SHP77 treated with DMSO at 0.1 percent for 48 hours (cell line): ENCODE results near the gene FAM184B.

ENCODE experiments used
- DNase-seq: peaks from one replicate; lab custom pipeline; 2025; lab: John Stamatoyannopoulos, UW

The FAM184B gene

DNA sequence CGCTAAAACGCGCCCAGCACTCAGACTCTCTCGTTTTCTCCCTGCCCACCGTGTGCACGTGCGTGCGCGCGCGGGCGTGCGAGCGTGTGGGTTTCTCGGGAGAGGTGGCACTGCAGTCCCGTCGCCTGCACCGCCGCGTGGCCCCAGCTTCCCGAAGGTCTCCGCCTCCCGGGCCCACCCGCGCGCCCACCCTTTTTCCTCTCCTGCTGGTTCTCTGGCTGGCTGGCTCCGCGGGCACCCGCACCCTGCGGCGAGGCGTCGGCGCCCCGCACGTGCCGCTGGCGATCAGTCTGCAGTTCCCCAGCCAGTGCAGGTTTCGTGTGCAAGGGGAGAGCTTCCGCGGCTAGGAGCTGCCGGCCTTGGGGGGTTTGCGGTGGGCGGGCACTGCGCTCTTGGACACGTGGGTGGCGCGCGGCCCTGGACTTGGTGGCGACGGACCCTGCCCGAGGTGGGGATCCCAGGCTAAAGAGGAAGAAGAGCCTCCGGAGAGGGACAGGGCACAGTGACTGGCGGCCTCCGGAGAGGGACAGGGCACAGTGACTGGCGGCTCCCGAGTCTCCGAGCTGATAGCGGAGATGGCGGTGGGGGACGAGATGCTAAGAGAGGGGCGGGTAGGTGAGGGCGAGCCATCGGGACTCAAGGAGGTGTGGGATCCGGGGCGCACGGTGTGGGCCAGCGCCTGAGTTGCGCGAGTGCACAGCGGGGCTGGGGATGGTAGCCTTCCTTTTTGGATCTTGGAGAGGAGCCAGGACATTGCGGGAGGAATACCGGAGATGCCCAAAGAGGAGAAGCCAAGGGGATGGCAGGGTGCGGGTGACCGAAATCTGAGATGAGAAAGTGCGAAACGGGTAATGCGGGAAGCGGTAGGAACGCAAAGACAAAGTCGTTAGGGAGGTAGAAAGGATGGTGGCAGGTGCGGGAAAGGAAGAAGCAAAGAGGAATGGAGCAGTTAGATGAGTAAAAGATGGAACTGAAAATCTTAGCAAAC lies at the start of gene FAM184B:
Gene FAM184B, minus strand, starts transcription at position 322 of the 988 bp plus-strand sequence. CDS start 322 bp downstream, outside the sequence.
- DNase-seq = no peak

DNA sequence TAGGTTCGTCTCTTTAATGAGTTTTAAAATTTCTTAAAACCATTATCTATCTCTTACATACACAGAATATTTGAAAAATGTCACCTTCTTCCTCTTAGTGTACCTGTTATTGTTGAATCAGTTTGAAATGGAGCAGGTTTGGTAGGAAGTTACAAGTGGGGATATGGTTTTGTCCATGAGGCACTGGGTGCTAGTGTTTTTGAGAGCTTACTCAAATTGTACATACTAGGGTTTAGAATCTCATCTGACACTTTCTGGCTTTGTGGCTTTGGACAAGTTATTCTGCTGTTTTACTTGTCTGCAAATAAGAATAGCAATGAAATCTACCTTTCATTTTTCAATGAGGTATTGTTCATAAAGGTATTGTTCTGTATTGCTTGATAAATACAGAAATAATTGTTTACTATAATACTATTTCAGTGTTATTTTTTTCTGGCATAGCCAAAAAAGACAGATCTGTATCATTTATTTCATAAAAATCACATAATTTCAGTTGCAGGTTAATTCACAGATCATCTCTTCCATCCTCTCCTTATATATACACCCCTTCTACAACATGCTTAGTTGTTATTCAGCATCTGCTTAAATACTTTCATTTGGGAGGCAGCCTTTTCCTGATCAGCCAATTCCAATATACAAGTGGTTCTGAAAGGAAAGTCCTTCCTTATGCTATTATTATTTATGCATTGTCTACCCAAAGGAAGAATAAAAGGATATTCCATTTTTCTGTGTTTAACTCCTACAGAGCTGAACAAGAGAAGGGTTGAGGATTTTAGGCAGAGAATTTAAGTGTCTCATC lies 42.6 kb upstream of the FAM184B start:
- no peak for DNase-seq

DNA sequence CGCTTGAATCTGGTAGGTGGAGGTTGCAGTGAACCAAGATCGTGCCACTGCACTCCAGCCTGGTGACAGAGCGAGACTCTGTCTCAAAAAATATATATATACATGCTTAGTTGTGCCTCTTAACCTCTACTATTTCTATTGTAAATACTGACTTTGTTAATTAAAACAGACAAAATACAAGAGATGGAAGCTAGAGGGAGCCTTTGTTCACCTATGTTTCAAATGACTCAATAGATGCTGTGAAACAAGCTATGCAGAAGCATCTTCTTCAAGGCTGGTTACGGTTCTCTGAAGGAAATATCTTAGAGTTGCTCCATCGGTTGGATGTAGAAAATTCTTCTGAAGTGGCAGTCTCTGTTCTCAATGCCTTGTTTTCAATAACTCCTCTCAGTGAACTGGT lies 35.6 kb upstream of the FAM184B start:
- peak; percentile 12 for DNase-seq

DNA sequence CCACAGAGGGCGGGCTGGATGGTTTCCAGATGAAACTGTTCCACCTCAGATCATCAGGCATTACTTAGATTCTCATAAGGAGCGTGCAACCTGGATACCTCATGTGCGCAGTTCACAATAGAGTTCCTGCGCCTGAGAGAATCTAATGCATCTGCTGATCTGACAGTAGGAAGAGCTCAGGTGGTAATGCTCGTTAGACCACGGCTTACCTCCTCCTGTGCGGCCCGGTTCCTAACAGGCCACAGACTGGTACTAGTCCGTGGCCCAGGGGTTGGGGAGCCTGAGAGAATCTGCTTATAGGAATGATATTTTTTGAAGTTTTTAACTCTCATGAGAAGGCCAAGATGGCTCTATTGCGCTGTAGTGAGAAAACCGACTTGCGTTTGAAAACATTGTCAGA lies 34.7 kb upstream of the FAM184B start:
- DNase-seq = no peak

DNA sequence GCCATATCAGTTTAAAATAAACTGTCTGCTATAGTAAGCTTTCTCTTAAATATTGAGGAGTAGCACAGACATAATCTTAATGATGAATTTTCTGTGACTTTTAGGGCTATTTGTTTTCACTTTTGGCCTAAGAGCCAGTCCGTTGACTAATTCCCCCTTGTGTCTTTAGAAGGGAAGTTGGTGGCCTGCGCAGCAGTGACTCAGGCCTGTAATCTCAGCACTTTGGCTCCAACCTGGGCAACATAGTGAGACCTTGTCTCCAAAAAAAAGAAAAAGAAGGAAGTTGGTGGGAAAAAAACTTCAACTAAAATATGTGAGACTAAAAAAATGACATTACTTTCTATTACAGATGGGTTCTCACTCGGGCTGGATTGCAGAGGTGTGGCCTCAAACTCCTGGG lies 32.7 kb upstream of the FAM184B start:
- no peak for DNase-seq

DNA sequence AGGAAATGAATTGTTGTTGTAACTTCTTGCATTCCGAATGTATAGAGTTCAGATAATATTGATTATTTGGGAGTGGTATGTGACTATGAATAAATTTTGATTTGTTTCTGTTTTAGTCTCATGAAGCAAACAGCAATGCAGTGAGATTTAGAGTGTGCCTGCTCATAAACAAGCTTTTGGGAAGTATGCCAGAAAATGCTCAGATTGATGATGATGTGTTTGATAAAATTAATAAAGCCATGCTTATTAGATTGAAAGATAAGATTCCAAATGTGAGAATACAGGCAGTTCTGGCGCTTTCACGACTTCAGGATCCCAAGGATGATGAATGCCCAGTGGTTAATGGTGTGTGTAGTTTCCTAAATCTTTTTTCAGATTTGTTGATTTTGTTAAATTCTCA lies 31.4 kb upstream of the FAM184B start:
- DNase-seq = no peak

DNA sequence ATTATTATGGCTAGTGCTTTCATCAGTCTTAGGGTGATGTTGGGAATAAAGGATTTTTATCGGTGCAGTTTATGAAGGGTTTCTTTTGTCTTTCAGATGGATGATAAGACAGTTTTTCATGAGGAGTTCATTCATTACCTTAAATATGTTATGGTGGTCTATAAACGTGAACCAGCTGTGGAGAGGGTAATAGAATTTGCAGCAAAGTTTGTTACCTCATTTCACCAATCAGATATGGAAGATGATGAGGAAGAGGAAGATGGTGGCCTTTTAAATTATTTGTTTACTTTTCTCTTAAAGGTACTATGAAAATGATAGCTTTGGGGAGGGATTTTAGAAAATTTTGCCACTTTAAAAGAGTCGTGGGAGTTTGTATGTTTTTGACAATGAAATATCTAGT lies 30.7 kb upstream of the FAM184B start:
- no peak for DNase-seq

DNA sequence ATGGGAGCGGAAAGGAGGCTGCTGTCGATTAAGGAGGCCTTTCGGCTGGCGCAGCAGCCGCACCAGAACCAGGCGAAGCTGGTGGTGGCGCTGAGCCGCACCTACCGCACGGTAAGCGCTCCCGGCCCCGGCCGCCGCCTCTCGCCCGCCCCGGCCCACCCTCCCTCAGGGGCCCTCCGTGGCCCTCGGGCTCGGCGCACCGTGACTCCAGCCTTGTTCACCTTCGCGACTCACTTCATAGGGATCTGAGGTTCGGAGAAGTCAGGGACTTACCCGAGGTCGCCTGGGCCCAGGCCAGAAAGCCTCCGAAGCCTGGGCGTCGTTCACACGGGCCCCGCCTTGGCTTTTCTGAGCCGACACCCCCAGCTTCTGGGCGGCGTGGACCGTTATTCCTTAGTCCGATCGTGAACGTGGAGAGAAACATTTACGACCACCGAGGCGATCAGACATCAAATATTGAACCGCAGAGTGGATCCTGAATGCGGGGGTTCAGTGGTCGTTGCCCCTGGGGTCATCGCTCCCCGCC lies 29.7 kb upstream of the FAM184B start:
- DNase-seq = no peak

DNA sequence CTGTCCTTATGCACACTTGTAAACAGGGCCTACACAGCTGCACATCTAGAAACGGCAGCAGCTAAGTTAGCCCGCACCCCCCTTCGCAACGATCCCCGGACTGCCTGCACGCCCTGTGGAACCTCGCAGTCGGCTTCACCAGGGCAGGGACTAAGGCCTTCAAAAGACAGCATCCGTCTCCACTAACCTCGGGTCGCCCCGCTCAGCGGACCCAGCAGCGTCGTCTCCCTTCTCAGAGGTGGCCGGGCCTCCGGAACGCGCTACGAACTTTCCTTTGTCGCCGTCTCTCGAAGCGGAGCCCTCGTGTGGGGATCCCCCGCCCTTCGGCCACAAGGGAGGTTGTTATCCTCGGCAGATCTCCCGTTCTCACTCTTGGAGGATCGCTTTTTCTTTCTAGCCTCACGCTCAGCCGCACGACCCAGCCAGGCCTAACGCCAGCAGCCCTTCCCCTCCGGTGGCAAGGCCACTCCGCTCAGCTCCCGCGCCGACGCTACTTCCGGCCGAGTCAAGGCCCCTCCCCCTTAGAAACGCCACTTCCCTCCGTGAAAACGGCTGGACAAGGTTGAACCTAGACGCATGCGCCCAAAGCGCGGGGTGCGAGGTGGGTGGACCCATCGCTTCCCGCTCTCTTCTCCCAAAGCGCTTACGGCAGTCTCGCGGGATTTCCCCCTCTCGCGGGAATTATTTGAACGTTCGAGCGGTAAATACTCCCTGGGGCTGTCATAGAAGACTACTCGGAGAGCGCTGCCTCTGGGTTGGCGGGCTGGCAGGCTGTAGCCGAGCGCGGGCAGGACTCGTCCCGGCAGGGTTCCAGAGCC lies 29.0 kb upstream of the FAM184B start, which contains the start of the genes DCAF16 and NCAPG:
Gene DCAF16, minus strand, starts transcription at position 498 of the 818 bp plus-strand sequence. CDS start 6,616 bp downstream, outside the sequence.
Gene NCAPG, plus strand, starts transcription at position 720 of the 818 bp plus-strand sequence. CDS start 99 bp downstream, outside the sequence.
- peak; percentile 76 for DNase-seq

DNA sequence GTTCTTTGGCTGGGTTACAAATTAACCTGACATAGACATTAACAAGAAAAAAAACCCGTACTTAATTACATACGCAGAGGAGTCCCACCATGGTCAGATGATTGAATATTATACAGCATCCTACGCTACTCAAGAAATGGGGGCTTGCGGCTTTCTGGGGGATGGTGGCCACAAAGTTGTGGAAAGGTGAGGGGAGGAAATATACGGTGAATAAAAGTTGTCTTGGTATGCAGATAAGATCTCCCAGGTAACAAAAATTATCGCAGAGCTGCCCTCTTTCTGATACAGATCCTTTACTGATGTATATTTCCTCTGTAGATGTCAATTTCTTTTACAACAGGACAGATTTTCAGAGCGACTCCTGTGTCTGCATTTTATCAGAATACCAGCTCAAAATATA lies 28.2 kb upstream of the FAM184B start:
- DNase-seq = no peak

DNA sequence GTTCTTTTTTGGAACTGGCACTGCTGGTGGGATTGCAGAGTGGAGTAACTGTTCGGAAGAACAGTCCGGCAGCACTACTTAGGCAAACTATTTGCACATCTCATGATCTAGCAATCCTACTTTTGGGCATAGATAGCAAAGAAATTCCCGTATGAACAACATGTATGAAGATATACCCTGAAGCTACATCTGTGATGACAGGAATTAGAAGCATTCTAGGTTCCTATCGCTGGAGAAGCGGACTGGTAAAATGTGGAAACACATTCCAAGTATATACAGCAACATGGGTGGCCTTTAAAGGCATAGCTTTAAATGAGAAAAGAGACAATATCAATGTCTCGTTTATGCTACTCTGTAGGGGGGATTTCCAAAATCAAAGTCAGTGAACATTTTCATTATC lies 26.0 kb upstream of the FAM184B start:
- no peak for DNase-seq

DNA sequence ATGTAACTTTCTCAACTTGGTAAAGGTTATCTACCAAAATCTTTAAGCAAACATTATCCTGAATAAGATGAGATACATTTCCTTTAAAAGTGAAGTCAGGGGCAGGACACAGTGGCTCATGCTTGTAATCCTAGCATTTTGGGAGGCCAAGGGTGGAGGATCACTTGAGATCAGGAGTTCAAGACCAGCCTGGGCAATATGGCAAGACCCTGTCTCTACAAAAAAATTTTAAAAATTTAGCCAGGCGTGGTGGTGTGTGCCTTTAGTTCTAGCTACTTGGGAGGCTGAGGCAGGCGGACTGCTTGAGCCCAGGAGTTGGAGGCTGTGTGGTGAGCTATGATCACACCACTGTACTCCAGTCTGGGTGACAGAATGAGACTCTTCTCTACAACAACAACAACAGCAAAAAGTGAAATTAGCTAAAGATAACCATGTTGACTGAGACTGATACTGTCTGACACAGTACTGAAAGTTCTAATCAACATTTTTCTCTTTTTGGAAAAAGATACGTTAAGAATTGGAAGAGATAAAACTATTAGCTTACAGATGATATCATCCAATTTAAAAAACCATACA lies 24.2 kb upstream of the FAM184B start:
- no peak for DNase-seq

DNA sequence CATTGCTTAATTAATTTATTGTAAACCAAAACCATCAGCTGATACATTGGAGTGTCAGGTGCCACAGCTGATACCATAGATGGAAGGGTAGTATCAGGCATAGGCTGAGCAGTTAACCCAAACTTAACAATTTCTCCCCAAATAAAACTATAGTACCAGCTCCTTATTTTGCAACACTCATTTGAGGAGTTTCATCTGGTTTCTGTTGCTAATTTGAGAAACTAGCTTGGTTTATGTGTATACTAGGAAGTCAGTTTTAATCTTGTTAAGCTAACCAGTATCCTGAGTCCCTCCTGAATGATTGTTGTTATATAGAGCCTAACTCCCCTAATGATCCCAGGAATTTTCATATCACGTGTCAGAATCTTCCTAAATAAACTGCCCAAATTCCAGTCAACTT lies 16.4 kb upstream of the FAM184B start:
- no peak for DNase-seq

DNA sequence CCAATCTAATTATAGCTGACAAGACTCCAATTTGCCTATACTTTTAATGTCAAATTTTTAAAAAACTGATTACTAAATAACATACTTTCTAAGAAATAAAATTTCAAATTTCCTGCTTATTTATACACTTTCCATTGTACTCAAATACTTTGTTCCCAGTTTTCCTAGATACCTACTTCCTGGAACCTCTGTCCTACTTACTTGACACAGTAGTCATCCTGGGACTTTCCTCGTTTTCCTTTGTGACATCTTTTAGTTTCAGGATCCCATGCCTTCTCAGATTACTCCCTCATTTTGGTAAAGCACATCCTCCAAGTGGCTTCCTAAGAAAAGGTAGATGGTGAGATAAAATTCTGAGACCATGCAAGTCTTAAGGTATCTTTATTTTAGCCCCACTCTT lies 13.3 kb upstream of the FAM184B start:
- DNase-seq = no peak

DNA sequence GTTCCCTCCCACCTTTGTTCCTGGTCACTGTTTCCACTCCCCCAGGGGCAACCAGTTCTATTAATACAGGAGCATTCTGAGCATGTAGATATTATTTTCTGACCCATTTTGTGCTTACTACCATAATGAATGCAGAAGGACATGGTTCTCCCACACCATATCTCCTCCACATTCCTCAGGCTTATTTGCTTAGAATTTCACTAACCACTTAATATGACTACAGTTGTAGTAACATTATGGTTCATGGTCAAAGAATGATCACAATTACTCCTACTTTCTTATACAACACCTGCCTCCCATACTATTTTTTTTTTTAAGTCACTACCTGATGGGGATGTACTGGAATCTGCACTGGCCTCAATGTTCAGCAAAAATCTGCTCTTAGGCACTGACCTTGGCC lies 7.5 kb upstream of the FAM184B start:
- no peak for DNase-seq

DNA sequence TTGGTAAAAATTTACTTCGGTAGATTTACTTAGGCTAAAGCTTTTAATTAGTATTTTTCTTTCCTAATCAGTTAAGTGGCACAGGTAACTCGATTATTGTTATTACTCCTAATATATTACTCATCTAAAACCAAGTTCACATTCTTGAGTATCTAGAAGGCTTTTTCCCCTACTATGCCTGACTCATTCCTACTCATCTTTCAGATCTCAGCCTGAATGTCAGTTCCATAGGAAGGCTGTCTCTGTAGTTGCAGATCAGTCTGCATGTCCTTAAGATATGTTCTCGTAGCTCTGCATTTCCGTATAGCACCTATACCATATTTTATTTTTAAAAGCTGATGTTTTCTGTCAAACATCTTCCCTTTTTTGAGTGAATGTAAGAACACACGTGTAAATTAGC lies 5.9 kb upstream of the FAM184B start:
- no peak for DNase-seq

DNA sequence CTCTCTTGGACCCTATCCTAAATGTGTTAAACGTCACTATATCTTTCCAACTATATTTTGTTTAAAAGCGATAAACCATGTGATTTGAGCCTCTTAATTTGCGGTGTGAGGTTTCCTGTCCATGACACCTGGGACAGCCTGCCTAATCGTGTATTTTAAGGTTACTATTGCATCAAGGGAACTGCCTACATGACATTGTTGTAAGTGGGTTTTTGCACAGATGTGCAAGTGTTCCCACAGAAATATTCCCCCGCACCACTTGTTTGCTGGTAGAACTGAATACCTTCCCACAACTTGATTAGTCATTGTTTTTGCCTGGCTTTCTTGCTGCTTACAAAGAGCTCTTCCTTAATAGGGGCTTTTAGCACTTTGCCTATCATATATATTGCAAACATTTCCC lies 5.1 kb upstream of the FAM184B start:
- no peak for DNase-seq

DNA sequence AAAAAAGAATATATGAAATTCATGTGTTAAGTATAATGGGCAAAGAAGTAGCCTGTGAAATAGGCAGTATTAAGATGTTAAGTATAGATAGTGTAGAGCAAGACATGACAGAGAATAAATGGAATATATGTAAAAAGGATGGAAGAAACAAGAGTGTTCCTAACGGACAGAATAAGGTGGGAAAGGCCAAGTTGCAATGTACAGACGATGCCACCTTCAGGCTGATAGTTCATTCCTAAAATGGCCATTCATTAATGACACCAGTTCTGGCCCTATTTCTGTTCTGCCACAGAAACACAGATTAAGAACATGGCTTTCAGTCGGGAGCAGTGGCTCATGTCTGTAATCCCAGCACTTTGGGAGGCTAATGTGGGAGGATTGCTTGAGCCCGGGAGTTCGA lies 4.4 kb upstream of the FAM184B start:
- no peak for DNase-seq

DNA sequence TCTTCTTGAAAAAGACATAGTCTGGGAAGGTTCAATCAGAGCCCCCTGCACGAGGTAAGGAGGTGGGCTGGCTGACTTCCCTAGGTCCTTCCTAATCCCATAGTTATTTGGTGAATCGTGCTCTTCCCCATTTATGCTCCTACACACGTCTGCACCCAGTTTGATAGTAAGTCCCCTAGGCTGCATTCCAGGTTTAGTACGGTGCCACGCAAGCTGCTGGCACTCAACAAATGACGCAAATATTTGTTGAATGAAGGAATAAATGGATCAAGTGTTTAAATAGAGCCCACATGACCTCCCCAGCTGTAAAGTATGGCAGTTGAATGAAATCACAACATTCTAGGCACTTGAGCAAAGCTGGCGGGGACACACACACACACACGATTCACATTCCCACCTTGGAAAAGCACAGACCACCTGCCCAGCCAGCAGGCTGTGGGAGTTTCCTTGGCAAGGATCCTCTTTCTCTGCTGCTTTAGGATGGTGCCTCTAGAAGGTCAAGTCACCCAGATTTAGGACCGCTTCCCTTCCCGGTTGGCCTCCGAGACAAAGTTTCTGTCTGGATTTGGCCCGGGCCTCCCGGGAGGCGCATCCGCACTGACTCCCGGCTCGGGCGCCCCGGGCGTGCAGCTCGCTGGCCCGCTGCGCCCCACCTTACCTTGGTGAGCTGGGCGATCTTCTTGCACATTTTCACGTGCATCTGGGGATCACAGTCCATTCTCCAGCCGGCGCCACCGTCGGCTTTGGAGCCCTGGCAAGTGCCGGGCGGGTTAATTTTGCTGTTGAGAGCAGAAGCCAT lies 721 bp downstream of the FAM184B start:
- peak; percentile 34 for DNase-seq

DNA sequence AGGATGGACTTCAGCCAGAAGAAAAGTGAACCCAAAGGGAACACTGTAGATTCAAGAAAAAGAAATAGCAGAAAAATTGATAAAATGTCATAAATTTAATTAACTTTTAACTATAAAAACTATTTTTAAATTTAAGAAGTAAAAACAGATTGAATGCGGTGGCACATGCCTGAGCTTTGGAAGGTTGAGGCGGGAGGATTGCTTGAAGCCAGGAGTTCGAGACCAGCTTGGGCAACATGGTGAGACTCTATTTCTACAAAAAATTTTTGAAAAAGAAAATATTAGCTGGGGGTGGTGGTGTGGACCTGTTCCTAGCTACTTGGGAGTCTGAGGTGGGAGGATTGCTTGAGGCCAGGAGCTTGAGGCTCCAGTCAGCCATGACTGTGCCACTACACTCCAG lies 3.0 kb downstream of the FAM184B start:
- no peak for DNase-seq
